GM21825 (cell line): ENCODE results near the gene TXN.
A peak's percentile ranks its signal among the peaks of the same experiment; 100 is the strongest.

ENCODE experiments used
- ATAC-seq: cut with Tn5 transposase; IDR thresholded peaks from one replicate; pipeline ENCODE4 v1.9.1; 2021; ENCODE audit warnings: mild to moderate bottlenecking, moderate library complexity; ENCODE audit not compliant: unreplicated experiment

Gene TXN

DNA sequence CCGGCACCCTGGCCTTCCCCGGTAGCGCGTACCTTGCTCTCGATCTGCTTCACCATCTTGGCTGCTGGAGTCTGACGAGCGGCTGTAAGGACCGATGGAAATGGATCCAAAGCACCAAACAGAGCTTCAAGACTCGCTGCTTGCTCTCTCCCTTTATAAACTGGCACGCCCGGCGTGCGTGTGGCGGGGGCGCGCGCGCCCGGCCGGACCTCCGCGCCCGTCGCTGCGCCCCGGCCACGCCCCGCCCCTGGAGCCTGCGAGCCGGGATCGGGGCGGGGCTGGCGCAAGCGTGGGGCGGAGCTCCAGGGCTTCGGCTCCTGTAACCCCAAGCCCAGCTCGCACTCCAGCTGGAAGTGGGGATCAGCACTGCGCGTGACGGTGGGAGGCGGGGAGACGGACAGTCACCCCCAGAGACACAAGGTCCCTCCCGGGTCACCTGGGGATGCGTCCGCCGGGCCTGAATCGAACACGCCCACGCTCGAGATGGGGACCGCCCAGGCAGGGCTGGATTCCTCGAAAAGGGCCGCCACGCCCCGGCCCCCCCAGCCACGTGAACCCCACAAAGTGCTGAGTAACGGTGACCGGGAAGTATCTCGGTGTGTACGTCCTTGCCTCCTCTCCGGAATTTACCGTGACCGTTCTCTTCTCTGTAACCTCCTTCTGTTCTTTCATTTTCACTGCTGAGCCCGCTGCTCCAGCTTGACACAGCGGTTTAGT lies at the start of gene TXN:
Gene TXN (minus strand): TSS at position 128 of the 717 bp plus-strand sequence. CDS start 72 bp downstream, at position 56.
- peak; percentile 63 for ATAC-seq

GRCh38 chr9:110303133-110303532 lies 46.8 kb upstream of the TXN start:
- no peak for ATAC-seq

GRCh38 chr9:110298043-110298605 lies 41.8 kb upstream of the TXN start:
- no peak for ATAC-seq

DNA sequence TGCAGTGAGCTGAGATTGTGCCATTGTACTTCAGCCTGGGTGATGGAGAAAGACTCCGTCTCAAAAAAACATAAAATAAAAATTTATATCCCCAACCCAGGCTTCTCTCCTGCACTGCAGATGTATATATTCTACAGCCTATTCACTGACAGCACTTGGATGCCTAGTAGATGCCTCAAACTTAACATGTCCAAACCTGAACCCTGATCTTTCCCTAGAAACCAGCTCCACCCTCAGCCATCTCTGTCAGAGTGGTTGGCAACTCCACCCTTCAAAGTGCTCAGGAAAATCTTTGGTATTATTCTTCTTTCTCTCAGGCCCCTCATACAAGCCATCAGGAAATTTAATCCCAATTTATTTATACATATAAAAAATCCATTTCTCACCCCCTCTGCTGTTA lies 36.9 kb upstream of the TXN start:
- ATAC-seq: no peak

DNA sequence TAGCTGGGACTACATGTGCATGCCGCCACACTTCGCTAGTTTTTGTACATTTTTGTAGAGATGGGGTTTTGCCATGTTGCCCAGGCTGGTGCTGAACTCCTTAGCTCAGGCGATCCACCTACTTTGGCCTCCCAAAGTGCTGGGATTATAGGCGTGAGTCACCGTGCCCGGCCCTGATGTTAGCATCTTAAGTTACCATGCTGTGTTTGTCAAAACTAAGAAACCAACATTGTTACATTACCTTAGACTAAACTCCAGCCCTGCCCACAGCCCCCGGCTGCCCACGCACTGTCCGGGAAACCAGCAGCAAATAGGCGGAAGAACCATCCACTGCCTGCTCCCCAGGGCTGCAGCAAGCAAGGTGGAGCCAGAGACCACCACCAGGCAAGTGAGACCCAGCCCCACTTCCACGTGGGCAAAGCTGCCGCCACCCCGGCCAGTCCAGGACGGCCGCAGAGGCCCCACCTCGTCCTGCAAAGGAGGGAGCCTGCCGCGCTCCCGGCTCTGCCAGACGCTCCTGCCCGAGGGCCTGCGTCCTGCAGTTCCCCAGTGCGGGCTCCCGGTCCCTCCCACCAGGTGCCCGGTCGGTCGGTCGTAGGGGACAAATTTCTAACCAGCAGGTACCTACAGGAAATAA lies 35.7 kb upstream of the TXN start:
- ATAC-seq: no peak

- ATAC-seq: no peak
Observed at GRCh38 chr9:110290001-110290400, 33.7 kb upstream of the TXN start.

DNA sequence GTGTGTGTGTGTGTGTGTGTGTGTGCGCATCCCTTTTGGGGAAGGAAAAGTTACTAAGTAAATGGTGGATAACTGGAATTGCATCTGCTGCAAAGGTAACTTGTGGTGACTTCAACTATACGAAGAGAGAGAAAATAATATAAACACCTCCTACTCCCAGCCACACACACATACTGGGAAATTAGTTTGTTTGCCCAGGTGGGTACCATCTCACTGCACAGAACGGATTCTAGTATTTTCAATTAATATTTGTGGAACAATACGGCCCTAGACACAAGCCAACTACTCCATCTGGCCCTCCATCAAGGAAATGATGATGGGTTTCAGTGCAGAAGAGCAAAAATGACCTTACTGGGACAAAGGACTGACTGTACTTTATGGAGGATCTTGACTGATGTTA lies 32.2 kb upstream of the TXN start:
- ATAC-seq: no peak

DNA sequence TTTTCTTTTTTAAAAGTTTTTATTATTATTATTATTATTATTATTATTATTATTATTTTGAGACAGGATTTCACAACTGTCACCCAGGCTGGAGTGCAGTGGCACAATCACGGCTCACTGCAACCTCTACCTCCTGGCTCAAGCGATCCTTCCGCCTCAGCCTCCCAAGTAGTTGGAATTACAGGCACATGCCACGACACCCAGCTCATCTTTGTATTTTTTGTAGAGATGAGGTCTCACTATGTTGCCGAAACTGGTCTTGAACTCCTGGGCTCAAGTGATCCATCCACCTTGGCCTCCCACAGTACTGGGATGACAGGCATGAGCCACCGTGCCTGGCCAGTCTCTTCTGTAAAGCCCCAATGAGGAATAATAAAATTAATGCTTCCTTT lies 31.0 kb upstream of the TXN start:
- ATAC-seq: no peak

DNA sequence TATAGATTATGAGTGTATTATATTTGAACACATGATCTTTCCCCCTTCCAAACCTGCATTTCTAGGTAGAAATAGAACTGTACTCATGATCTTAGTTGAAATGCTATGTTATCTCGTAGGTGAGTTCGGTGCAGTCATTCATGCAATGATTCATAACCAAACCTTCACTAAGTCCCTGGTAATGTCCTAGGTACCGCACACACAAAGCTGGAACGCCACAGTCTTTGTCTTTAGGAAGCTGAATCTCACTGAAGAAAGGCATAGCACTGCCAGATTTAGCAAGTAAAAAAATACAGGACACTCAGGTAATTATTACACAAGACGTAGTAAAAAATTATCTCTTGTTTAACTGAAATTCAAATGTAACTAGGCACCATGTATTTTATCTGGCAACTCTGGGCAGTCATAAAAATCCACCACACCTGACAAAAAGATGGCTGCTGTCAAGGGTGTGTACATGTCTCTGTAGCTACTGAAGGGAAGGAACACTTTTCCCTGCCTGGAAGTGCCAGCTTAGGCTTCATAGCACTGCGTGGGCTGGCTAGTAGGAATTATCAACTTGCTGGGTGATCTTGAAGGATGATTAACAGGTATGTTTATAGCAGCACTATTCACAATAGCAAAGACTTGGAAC lies 28.0 kb upstream of the TXN start:
- no peak for ATAC-seq

DNA sequence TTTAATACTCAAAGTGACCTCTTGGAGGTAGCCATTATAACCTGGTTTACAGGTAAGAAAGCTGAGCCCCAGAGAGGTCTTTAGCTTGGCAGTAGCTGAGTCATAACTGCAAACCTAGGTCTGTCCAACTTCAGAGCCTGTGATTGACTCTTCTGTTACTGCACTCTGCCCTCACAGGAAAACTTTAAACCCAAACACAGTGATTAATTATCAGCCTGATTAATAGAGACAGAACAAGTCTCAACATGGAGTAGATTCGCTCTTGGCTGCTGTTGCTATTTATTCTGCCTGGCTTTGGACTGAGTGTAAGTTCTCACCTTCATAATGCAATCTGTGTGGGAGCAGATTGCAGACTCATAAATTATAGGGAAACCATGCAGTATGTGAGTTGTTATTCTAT lies 27.4 kb upstream of the TXN start:
- no peak for ATAC-seq

- no peak for ATAC-seq
Observed at GRCh38 chr9:110282739-110283081, 26.4 kb upstream of the TXN start.

DNA sequence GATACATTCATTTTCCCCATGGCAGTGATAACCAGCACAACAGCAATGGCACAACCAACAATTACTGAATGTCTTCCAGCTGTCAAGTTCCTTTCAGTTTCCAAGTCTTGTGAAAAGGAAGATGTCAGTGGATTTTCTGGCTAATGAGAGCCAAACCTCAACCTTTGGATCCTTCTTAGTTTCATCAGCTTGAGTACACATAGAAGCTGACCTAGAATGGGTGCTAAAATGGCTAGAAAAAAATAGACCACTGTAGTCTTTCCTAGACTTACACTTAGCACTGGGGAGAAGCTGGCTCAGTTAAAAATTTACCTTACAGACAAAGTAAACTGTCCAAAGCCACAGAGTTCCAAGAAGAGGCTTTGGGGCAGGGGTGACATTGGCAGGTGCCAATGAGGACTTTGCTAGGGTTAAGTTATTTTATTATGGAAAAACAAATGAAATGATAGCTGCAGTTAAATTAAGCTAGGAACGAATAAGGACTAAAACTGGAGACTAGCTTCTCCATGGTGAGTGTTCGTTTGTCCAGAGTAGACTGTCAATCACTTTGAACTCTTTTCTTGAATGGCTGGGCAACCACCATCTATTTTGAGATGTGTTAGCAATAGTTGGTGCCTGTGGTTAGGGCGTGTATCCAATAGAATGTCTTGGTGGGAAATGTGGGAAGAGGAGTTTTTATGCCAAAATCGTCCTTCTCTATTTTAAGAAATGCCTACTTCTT lies 25.9 kb upstream of the TXN start:
- ATAC-seq: no peak

DNA sequence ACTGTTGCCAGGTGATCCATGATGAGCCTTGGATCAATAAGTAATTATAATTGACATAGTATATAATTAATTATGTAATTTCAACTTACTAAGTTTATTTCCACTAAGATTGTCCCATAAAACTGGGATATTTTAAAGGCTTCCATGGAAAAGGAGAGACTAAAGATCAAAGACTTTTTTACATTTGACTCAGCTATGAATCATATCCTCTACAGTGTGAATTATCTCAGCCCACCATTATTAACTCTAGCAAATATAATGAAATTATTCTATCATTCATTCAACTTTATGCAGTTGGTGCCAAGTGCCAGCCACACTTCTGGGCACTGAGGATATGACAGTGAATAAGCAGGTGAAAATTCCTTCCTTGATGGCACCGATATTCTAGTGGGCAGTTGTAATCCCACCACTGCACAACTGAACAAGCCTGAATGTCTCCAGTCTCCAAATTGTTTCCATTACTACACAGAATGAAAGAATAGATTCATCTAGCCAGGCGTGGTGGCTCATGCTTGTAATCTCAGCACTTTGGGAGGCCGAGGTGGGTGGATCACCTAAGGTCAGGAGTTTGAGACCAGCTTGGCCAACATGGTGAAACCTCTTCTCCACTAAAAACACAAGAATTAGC lies 21.9 kb upstream of the TXN start:
- no peak for ATAC-seq

- no peak for ATAC-seq
Observed at GRCh38 chr9:110276781-110277180, 20.5 kb upstream of the TXN start.

DNA sequence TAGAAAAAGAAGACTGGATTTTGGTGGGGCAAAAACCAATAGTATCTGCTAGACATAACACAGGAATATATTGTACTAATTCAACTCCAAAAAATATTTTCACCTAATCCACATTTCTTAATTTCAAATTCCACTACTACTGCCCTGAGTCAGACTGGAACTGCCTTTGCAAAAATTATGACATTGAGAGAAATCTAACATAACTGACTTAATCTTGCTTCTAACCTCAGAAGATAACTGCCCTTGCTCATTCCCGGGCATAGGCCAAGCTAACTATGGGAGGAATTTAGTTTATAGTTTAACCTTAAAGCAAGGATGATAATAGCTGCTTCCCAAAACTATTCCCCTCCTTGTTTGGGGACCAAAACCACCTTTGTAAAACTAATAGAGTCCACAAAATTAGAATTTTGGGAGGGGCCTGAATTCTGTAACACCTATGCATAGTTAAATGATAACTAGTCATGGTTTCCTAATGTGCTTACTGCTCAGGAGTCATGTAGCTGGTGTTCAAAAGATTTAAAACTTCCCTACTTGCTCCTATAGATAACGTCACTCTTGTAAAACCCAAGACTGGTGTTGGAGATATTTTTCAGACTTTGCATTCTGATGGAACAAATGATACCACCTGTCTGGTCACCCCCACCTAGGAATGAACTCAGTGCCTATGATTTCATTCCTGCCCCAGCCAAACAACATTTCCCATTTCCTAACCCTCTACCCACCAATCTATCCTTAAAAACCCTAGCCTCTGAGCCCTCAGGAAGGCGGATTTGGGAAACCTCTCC lies 14.1 kb upstream of the TXN start:
- ATAC-seq: no peak

DNA sequence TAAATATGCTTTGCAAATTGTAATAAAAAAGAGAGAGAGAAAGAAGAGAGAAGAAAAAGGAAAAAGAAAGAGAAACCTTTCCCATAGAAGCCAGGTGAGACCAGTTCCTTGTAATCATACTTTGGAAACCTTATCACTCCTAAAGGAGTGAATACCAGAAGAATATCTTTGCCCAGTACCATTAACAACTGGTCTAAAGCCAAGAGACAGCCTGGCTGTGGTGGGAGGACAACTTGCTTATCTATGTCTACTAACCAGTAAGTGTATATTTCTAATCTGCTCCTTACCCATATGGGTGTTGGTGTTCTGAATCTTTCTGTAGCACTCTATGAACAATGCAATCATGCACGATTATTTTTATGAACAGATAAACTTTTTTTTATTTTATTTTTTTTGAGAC lies 10.5 kb upstream of the TXN start:
- no peak for ATAC-seq

DNA sequence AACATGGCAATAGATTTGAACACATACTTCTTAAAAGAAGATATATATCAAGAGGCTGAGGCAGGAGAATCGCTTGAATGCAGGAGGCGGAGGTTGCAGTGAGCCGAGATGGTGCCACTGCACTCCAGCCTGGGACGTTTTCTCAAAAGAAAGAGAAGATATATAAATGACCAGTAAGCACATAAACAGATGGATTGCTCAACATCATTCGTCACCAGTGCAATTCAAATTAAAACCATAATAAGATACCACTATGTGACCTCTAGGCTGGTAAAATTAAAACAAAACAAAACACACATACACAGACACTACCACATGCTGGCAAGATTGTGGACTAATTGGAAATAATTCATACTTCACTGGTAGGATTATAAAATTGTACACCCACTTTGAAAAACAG lies 5.3 kb upstream of the TXN start:
- ATAC-seq: no peak

- no peak for ATAC-seq
Observed at GRCh38 chr9:110260911-110261310, 4.6 kb upstream of the TXN start.

GRCh38 chr9:110259566-110259965 lies 3.3 kb upstream of the TXN start:
- ATAC-seq: no peak

- no peak for ATAC-seq
Observed at GRCh38 chr9:110258690-110259091, 2.4 kb upstream of the TXN start.
